Measurements from ENCODE around the gene RPS6KA2.
A peak's percentile ranks its signal among the peaks of the same experiment; 100 is the strongest.

The RPS6KA2 gene

DNA sequence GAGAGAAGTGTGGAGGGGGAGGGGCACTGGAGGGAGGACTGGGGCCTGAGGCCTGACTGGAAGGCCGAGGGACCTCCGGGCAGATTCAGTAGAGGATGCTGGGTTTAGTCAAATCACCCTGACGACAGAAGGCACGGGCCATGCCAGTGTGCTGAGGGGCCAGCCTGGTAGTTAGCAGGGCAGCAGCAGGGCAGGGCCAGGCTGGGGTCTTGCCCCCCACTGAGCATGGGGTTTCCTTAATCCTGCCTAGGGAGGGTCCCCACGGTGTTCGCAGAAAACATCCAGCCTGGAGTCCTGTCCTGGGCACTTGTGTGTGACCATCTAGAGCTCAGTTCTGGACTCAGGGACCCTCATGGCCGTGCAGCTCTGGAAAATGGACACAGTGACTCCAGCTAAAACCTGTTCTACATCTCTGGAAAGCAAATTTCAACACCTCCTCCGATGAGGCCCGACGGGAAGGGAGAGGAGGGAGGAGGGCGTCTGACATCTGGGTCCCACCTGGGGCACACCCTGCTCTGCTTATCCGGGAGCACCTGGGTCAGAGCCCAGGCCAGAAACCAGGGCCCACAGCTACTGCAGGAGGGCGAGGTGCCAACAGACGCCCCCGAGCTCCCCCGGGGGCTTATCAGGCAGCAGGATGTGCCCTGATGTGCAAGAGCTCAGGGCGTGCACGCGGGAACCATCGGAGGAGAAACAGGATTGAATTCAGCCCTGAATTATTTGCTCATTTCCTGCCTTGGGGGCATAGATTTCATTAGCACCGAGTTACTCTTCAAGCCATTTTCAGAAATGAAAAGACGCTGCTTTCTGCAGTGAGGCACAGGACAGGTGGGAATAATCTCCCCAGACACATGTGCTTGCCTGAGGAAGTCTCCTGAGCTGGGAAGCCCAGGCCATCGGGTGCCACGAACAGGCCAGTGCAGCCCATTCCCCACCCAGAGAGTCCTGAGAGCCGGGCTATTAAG lies 166.3 kb downstream of the RPS6KA2 start:
- DNase-seq, result no peak
- no peak overlapping the region for H3K4me3 ChIP-seq (ENCODE audit: low read depth, low read length)
- H3K27me3 ChIP-seq (replicated peaks), result no peaks in the 10 kb centered on the region
- H3K36me3 ChIP-seq (replicated peaks), result no peaks in the 10 kb centered on the region
- H3K27ac ChIP-seq, result no peak overlapping the region
- TF ChIP-seq, protein P1, sequence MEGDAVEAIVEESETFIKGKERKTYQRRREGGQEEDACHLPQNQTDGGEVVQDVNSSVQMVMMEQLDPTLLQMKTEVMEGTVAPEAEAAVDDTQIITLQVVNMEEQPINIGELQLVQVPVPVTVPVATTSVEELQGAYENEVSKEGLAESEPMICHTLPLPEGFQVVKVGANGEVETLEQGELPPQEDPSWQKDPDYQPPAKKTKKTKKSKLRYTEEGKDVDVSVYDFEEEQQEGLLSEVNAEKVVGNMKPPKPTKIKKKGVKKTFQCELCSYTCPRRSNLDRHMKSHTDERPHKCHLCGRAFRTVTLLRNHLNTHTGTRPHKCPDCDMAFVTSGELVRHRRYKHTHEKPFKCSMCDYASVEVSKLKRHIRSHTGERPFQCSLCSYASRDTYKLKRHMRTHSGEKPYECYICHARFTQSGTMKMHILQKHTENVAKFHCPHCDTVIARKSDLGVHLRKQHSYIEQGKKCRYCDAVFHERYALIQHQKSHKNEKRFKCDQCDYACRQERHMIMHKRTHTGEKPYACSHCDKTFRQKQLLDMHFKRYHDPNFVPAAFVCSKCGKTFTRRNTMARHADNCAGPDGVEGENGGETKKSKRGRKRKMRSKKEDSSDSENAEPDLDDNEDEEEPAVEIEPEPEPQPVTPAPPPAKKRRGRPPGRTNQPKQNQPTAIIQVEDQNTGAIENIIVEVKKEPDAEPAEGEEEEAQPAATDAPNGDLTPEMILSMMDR (IDR thresholded peaks at IDR 0.05; ENCODE audit: low read depth, low read length, missing control alignments), result no peak
- in situ Hi-C loops (cut with HindIII; ENCODE audit: low pct_ligation_motif_present, low sequenced_read_pairs), result no loop called here

DNA sequence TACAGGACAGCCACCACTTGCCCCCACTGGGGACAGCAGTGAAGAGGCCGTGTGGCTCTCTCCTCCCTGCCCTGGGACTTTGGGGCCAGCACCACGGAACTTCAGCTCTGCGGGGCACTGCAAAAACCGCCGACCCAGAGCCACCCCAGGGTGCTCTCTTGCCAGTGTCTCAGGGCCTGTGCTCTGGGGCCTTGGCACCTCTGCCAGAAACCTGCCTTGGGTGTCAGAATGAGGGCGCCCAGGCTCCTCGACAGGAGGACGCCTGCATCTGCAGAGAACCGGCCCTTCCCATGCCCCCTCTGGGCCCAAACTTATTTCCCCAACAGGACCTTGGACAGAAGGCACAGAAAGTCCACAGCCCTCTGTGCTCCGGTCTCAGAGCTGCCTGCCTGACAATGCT lies 167.1 kb downstream of the RPS6KA2 start:
- H3K27ac ChIP-seq, result no peak overlapping the region
- H3K36me3 ChIP-seq (replicated peaks), result no peaks in the 10 kb centered on the region
- TF ChIP-seq, protein P1 (IDR thresholded peaks at IDR 0.05; ENCODE audit: low read depth, low read length, missing control alignments), result no peak
- H3K4me3 ChIP-seq (ENCODE audit: low read depth, low read length), result no peak overlapping the region
- in situ Hi-C loops (cut with HindIII; ENCODE audit: low pct_ligation_motif_present, low sequenced_read_pairs), result no loop called here
- DNase-seq, result no peak
- H3K27me3 ChIP-seq (replicated peaks), result no peaks in the 10 kb centered on the region

DNA sequence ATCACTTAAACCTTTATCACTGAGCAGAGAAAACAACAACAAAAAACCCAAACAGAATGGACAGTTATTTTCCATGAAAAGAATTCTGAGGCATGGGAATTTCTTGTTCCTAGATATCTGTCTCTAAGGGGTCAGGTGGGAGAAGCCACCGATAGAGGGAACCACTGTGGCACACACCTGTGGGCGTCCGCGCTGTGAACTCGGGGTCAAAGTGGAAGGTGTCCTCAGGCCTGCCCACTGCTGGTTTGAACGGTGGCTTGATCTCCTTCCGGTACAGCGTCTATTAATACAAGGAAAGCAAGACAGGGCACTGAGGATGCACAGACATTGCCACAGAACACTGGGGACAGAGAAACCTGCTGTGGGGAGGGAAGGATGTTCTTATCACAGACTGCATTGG lies 167.8 kb downstream of the RPS6KA2 start:
- H3K36me3 ChIP-seq (replicated peaks), result no peaks in the 10 kb centered on the region
- no peak overlapping the region for H3K27ac ChIP-seq
- TF ChIP-seq, protein P1 (IDR thresholded peaks at IDR 0.05; ENCODE audit: low read depth, low read length, missing control alignments), result no peak
- DNase-seq, result no peak
- H3K4me3 ChIP-seq (ENCODE audit: low read depth, low read length), result no peak overlapping the region
- in situ Hi-C loops (cut with HindIII; ENCODE audit: low pct_ligation_motif_present, low sequenced_read_pairs), result no loop called here
- no peaks in the 10 kb centered on the region for H3K27me3 ChIP-seq (replicated peaks)

DNA sequence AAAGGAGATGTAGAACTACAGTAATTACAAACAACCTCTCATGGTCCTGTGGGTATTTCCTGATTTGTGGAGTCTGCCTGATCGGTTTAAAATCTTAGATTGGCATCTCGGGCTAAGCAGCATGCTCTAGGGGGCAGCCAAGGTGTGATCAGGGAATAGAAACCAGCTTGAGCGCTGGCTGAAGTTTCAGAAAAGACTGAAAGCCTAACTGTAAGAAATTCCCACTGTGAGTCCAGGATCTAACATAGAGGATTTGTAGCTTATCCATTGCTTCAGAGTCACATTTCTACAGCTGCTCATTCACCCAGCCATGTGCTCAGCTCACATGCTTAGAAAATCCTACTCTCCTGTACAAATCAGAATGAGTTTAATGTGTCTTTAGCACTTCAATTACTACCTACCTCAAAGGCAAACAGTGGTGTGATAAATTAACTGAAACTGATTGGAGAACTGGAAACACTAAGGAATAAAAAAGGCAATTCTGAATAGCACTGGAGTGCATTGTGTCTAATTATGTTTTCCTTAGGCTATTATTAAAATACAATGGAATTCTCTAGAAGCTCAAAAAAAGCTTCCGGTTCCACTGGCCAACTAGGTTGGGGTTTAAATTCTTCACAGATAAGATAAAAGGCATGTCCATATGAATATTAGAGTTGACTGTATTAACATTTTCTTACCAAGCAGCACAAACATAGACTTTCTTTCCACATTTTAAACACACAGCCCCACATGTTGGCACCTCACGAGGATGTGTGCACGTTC lies 170.5 kb downstream of the RPS6KA2 start:
- DNase-seq, result peak; percentile 11
- no peak overlapping the region for H3K27ac ChIP-seq
- in situ Hi-C loops (cut with HindIII; ENCODE audit: low pct_ligation_motif_present, low sequenced_read_pairs), result no loop called here
- no peaks in the 10 kb centered on the region for H3K27me3 ChIP-seq (replicated peaks)
- TF ChIP-seq, protein P1 (IDR thresholded peaks at IDR 0.05; ENCODE audit: low read depth, low read length, missing control alignments), result peak; percentile 62
- H3K36me3 ChIP-seq (replicated peaks), result no peaks in the 10 kb centered on the region
- no peak overlapping the region for H3K4me3 ChIP-seq (ENCODE audit: low read depth, low read length)

DNA sequence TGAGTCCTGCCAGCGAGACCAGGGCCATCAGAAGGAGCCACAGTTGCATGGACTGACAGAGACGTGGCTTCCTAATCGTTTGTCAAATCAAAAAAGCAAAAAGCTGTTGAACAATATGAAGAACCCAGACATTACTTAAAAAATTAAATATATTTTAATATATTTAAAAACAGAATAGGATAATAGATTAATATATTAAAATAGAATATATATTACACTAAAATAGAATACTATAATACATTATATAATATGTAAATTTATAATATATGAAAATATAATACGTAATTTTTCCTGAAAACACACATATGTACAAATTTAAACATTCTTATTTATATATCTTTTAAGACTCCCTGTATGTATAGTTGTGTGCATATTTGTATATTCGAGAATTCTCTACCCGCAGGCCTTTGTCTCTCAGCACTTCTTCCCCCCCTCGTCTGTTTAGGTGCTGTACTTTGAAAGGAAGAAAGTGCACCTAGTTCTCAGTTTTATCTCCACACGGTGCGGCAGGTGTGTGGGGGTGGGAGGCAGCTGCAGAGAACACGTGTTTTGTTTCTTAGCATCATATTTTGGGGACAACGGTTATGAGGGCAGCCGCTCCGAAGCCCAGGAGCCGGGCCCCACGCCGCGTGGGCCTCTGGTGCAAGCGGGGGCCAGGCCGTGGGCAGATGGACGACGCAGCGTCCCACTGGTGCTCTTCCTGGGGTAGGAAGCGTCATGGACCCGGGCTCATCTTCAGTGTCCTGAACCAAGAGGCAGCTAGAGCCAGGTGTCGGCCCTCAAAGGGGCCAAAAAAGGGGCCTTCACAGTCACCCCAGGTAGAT lies 172.1 kb downstream of the RPS6KA2 start:
- Histone ChIP-seq H3K36me3 (replicated peaks) (no peaks in the 10 kb centered on the region), H3K27me3 (replicated peaks) (no peaks in the 10 kb centered on the region)
- in situ Hi-C loops (cut with HindIII; ENCODE audit: low pct_ligation_motif_present, low sequenced_read_pairs), result no loop called here

More for the DNA sequence above, 172.1 kb downstream of the RPS6KA2 start:
- TF ChIP-seq, protein P1 (IDR thresholded peaks at IDR 0.05; ENCODE audit: low read depth, low read length, missing control alignments), result no peak
- no peak for DNase-seq
- Histone ChIP-seq H3K27ac (no peak overlapping the region), H3K4me3 (ENCODE audit: low read depth, low read length) (no peak overlapping the region)

All from brain microvascular endothelial cell (primary cell).